Esophagus muscularis mucosa (tissue), 4 donors: Measurements from ENCODE around the gene NHLRC2. TPM values are rescaled to one million over a fixed set of nuclear protein-coding genes. Genes with fewer than 3 reads are reported as not detected.

Experiments
- DNase-seq: peaks from one replicate; pipeline ENCODE4 v3.0.0-alpha.2; 2017; ENCODE audit errors: extremely low spot score
- H3K27ac ChIP-seq, 4 donors: fragments of 200-600 bp; sonication (generic); replicated peaks in 1 of 4; 1 replicate in 3 of 4; 2 replicates in 1 of 4; pipeline ENCODE4 v1.5.1; 2016 to 2019; ENCODE audit warnings: mild to moderate bottlenecking in 1 of 4
- H3K27me3 ChIP-seq, 4 donors: fragments of 200-600 bp; sonication (generic); one replicate each; pipeline versions ENCODE4 v1.5.1 to v1.6.0; 2016 to 2019
- H3K36me3 ChIP-seq, 4 donors: fragments of 200-600 bp; sonication (generic); one replicate each; pipeline ENCODE4 v1.5.1; 2016 to 2019
- H3K4me1 ChIP-seq, 4 donors: fragments of 200-600 bp; sonication (generic); one replicate each; pipeline ENCODE4 v1.5.1; 2016 to 2019
- H3K4me3 ChIP-seq, 4 donors: fragments of 200-600 bp; sonication (generic); 1 replicate in 2 of 4; 2 replicates in 2 of 4; pipeline ENCODE4 v1.5.1; 2016 to 2019; ENCODE audit warnings: mild to moderate bottlenecking in 4 of 4, moderate library complexity in 1 of 4
- H3K9me3 ChIP-seq, 4 donors: fragments of 200-600 bp; sonication (generic); 1 replicate in 3 of 4; 2 replicates in 1 of 4; pipeline ENCODE4 v1.5.1; 2016 to 2019
- CTCF ChIP-seq, 3 experiments: fragments of 200-600 bp in 2 of 3; fragments of 450-650 bp in 1 of 3; sonication (generic) in 2 of 3; IDR thresholded peaks; one replicate each; pipeline ENCODE4 v1.5.1; 2017 to 2019; ENCODE audit warnings: antibody characterized with exemption in 3 of 3, mild to moderate bottlenecking in 2 of 3, moderate library complexity in 1 of 3
- EP300 ChIP-seq: sonication (generic); formaldehyde crosslinking; IDR thresholded peaks from one replicate; pipeline ENCODE4 v1.6.1; 2017; ENCODE audit warnings: antibody characterized with exemption
- POLR2A ChIP-seq: fragments of 450-650 bp; IDR thresholded peaks from one replicate; pipeline ENCODE4 v1.6.1; 2017; ENCODE audit warnings: antibody characterized with exemption, moderate library complexity, mild to moderate bottlenecking, low read depth
- POLR2AphosphoS5 ChIP-seq, 2 donors: sonication (generic); formaldehyde crosslinking; IDR thresholded peaks; one replicate each; pipeline ENCODE4 v1.6.1; 2017; ENCODE audit warnings: antibody characterized with exemption in 2 of 2
- WGBS: methylation state at CpG from one replicate; pipeline ENCODE4 v1.1.5; 2018; 5-methylcytosine and 5-hydroxymethylcytosine counted together
- intact Hi-C: fragments of 100-400 bp; cut with DNase I; formaldehyde crosslinking; loops from one replicate; pipeline ENCODE4 v1.15.1; 2023
- total RNA-seq, 4 donors: library from RNA; depleted of rRNA; stranded (reverse); fragments of >200 nt; gene quantifications; one replicate each; pipeline versions ENCODE4 v1.1.0 to v1.2.1, GENCODE V29; 2016

Gene NHLRC2
- total RNA-seq, 4 donors from 2014 or later = 30.6 to 59.4 (median 40.3) TPM

- H3K4me1 ChIP-seq = no peaks in the 10 kb centered on the region
- no peak for DNase-seq
- no peak overlapping the region for H3K4me3 ChIP-seq
- intact Hi-C loops = no loop called here
- TF ChIP-seq CTCF (IDR thresholded peaks at IDR 0.05) (no peak), POLR2AphosphoS5 (IDR thresholded peaks at IDR 0.05) (no peak), POLR2A (no peak), EP300 (no peak)
- no peak overlapping the region for H3K27ac ChIP-seq
- WGBS = 97% methylated on average over 2 of the region's 2 CpGs
- peaks cover 5 to 27% (median 8%) of the 10 kb centered on the region in 4 donors for H3K36me3 ChIP-seq
- H3K27me3 ChIP-seq = no peaks in the 10 kb centered on the region
- no peaks in the 10 kb centered on the region for H3K9me3 ChIP-seq
These were observed 61.1 kb downstream of the NHLRC2 start for GRCh38 chr10:113915540-113915939.

GRCh38 chr10:113916053-113916452, 61.6 kb downstream of the NHLRC2 start:
- no peak for TF ChIP-seq EP300
- no peak for TF ChIP-seq CTCF (IDR thresholded peaks at IDR 0.05)
- TF ChIP-seq POLR2AphosphoS5 (IDR thresholded peaks at IDR 0.05) = no peak
- no peak for TF ChIP-seq POLR2A
- Histone ChIP-seq H3K4me3 (no peak overlapping the region), H3K9me3 (no peaks in the 10 kb centered on the region), H3K27ac (no peak overlapping the region), H3K36me3 (peaks cover 5 to 27% (median 8%) of the 10 kb centered on the region in 4 donors), H3K27me3 (no peaks in the 10 kb centered on the region), H3K4me1 (no peaks in the 10 kb centered on the region)
- no peak for DNase-seq
- 92% methylated on average over 2 of the region's 2 CpGs for WGBS
- intact Hi-C loops = no loop called here

GRCh38 chr10:113917636-113918035, 63.2 kb downstream of the NHLRC2 start:
- H3K4me1 ChIP-seq = peaks cover 0 to 7% (median 4%) of the 10 kb centered on the region in 4 donors
- DNase-seq = no peak
- 90% methylated on average over 3 of the region's 3 CpGs for WGBS
- no peak for TF ChIP-seq POLR2AphosphoS5 (IDR thresholded peaks at IDR 0.05)
- TF ChIP-seq EP300 = no peak
- TF ChIP-seq POLR2A = no peak
- H3K36me3 ChIP-seq = peaks cover 3 to 20% (median 4%) of the 10 kb centered on the region in 4 donors
- H3K4me3 ChIP-seq = no peak overlapping the region
- no peaks in the 10 kb centered on the region for H3K27me3 ChIP-seq
- H3K27ac ChIP-seq = no peak overlapping the region
- no peaks in the 10 kb centered on the region for H3K9me3 ChIP-seq
- intact Hi-C loops = no loop called here

GRCh38 chr10:113920114-113920513, 65.7 kb downstream of the NHLRC2 start:
- DNase-seq = no peak
- 84% methylated on average over 3 of the region's 3 CpGs for WGBS
- TF ChIP-seq POLR2AphosphoS5 (IDR thresholded peaks at IDR 0.05) = no peak
- TF ChIP-seq POLR2A = no peak
- TF ChIP-seq CTCF (IDR thresholded peaks at IDR 0.05) = no peak
- TF ChIP-seq EP300 = no peak
- Histone ChIP-seq H3K27ac (no peak overlapping the region), H3K27me3 (no peaks in the 10 kb centered on the region), H3K9me3 (peaks cover 0 to 5% (median 2%) of the 10 kb centered on the region in 4 donors), H3K4me1 (peaks cover 0 to 14% (median 7%) of the 10 kb centered on the region in 4 donors), H3K36me3 (peaks cover 0 to 4% (median 0%) of the 10 kb centered on the region in 4 donors), H3K4me3 (no peak overlapping the region)
- intact Hi-C loops = no loop called here

GRCh38 chr10:113920875-113921274, 66.4 kb downstream of the NHLRC2 start:
- H3K4me3 ChIP-seq = no peak overlapping the region
- TF ChIP-seq POLR2AphosphoS5 (IDR thresholded peaks at IDR 0.05) = no peak
- TF ChIP-seq EP300 = no peak
- TF ChIP-seq POLR2A = no peak
- no peak for TF ChIP-seq CTCF (IDR thresholded peaks at IDR 0.05)
- H3K27ac ChIP-seq = no peak overlapping the region
- peaks cover 0 to 4% (median 0%) of the 10 kb centered on the region in 4 donors for H3K36me3 ChIP-seq
- intact Hi-C loops = no loop called here
- H3K9me3 ChIP-seq = peaks cover 0 to 5% (median 2%) of the 10 kb centered on the region in 4 donors
- peaks cover 0 to 14% (median 7%) of the 10 kb centered on the region in 4 donors for H3K4me1 ChIP-seq
- no peak for DNase-seq
- no peaks in the 10 kb centered on the region for H3K27me3 ChIP-seq
- 65% methylated on average over 3 of the region's 3 CpGs for WGBS
